ENCODE results near the gene TFF1.

The TFF1 gene

GRCh38 chr21:42414066-42414465, 47.7 kb upstream of the TFF1 start:
- no peak overlapping the region for H3K27ac ChIP-seq (ENCODE audit: low read length)

DNA sequence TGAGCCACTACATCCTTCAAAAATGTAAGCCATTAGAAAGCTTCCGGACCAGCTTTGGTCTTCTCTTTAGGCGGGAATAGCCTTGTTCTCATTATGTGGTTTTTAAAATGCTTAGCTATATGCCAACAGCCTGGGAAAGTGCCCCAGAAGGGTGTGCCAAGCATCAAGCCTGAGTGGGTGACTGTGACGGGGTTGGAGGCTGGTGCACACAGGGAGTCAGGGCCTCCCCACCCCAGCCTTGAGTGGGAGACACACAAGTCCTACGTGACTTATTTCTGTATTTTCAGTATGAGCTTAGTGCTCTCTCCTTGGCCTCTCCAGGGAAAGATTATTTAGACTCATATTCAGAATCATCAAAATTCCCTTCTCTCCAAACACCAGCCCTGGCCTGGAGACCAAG, 47.2 kb upstream of the TFF1 start:
- no peak overlapping the region for H3K27ac ChIP-seq (ENCODE audit: low read length)

More at GRCh38 chr21:42414066-42414465, 47.7 kb upstream of the TFF1 start:
- Histone ChIP-seq H3K4me3 (ENCODE audit: low read length) (no peak overlapping the region), H3F3A (ENCODE audit: insufficient read depth, low read length) (no peaks in the 10 kb centered on the region), H3K4me2 (ENCODE audit: low read depth, low read length) (no peak overlapping the region), H3K4me1 (ENCODE audit: low read length) (peaks cover 4% of the 10 kb centered on the region; the same call in 1 of the 2 replicates), H4K20me1 (ENCODE audit: insufficient read depth, low read length) (no peaks in the 10 kb centered on the region), H3K9ac (ENCODE audit: low read length) (no peak overlapping the region), H3K9me2 (replicated peaks; ENCODE audit: insufficient read depth, low read length) (no peaks in the 10 kb centered on the region), H3K79me2 (ENCODE audit: low read length) (no peaks in the 10 kb centered on the region), H2AFZ (ENCODE audit: low read length) (no peak overlapping the region), H3K36me3 (replicated peaks; ENCODE audit: insufficient read depth, low read length) (no peaks in the 10 kb centered on the region), H3K27me3 (replicated peaks; ENCODE audit: insufficient read depth, low read length) (peaks cover 94% of the 10 kb centered on the region), H3K9me3 (replicated peaks; ENCODE audit: insufficient read depth, low read length) (no peaks in the 10 kb centered on the region)
- TF ChIP-seq, protein P1, sequence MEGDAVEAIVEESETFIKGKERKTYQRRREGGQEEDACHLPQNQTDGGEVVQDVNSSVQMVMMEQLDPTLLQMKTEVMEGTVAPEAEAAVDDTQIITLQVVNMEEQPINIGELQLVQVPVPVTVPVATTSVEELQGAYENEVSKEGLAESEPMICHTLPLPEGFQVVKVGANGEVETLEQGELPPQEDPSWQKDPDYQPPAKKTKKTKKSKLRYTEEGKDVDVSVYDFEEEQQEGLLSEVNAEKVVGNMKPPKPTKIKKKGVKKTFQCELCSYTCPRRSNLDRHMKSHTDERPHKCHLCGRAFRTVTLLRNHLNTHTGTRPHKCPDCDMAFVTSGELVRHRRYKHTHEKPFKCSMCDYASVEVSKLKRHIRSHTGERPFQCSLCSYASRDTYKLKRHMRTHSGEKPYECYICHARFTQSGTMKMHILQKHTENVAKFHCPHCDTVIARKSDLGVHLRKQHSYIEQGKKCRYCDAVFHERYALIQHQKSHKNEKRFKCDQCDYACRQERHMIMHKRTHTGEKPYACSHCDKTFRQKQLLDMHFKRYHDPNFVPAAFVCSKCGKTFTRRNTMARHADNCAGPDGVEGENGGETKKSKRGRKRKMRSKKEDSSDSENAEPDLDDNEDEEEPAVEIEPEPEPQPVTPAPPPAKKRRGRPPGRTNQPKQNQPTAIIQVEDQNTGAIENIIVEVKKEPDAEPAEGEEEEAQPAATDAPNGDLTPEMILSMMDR (IDR thresholded peaks at IDR 0.05; ENCODE audit: low read length), result no peak
- TF ChIP-seq EZH2phosphoT487 (IDR thresholded peaks at IDR 0.05; ENCODE audit: low read length), result no peak
- no peak for TF ChIP-seq EZH2 (optimal IDR thresholded peaks at IDR 0.05; ENCODE audit: low read depth, low read length)
- no peak for DNase-seq

DNA sequence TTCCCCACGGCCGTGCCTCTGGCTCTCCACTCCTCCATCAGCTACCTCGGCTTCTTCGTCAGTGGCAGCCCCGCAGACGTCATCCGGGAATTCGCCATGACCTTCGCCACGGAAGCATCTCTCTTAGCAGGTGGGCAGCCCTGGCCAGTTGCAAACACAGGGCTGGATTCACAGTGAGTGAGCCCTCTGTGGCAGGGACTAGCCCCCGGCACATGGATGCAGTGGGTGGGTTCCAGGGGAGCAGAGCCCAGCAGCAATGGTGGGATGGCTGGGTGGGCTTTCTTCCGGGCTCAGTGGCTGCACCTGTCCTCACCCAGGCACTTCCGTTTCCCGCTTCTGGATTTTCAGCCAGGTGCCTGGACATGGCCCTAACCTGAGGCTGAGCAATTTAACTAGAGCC, 46.8 kb upstream of the TFF1 start:
- H3K36me3 ChIP-seq (replicated peaks; ENCODE audit: insufficient read depth, low read length), result no peaks in the 10 kb centered on the region

More for the DNA sequence above, 47.2 kb upstream of the TFF1 start:
- peaks cover 92% of the 10 kb centered on the region for H3K27me3 ChIP-seq (replicated peaks; ENCODE audit: insufficient read depth, low read length)
- H4K20me1 ChIP-seq (ENCODE audit: insufficient read depth, low read length), result no peaks in the 10 kb centered on the region
- H3F3A ChIP-seq (ENCODE audit: insufficient read depth, low read length), result no peaks in the 10 kb centered on the region
- no peak overlapping the region for H3K4me3 ChIP-seq (ENCODE audit: low read length)
- no peak overlapping the region for H2AFZ ChIP-seq (ENCODE audit: low read length)
- H3K9ac ChIP-seq (ENCODE audit: low read length), result no peak overlapping the region
- peaks cover 4% of the 10 kb centered on the region; the same call in 1 of the 2 replicates for H3K4me1 ChIP-seq (ENCODE audit: low read length)
- no peaks in the 10 kb centered on the region for H3K79me2 ChIP-seq (ENCODE audit: low read length)
- no peak for DNase-seq
- H3K4me2 ChIP-seq (ENCODE audit: low read depth, low read length), result no peak overlapping the region
- TF ChIP-seq EZH2phosphoT487 (IDR thresholded peaks at IDR 0.05; ENCODE audit: low read length) (no peak), EZH2 (optimal IDR thresholded peaks at IDR 0.05; ENCODE audit: low read depth, low read length) (no peak)
- TF ChIP-seq, protein P1 (IDR thresholded peaks at IDR 0.05; ENCODE audit: low read length), result no peak
- H3K9me3 ChIP-seq (replicated peaks; ENCODE audit: insufficient read depth, low read length), result no peaks in the 10 kb centered on the region
- H3K36me3 ChIP-seq (replicated peaks; ENCODE audit: insufficient read depth, low read length), result no peaks in the 10 kb centered on the region
- no peaks in the 10 kb centered on the region for H3K9me2 ChIP-seq (replicated peaks; ENCODE audit: insufficient read depth, low read length)

More for the DNA sequence above, 46.8 kb upstream of the TFF1 start:
- H3K79me2 ChIP-seq (ENCODE audit: low read length), result no peaks in the 10 kb centered on the region
- no peaks in the 10 kb centered on the region for H3K9me3 ChIP-seq (replicated peaks; ENCODE audit: insufficient read depth, low read length)
- peaks cover 4% of the 10 kb centered on the region; the same call in 1 of the 2 replicates for H3K4me1 ChIP-seq (ENCODE audit: low read length)
- no peaks in the 10 kb centered on the region for H3K9me2 ChIP-seq (replicated peaks; ENCODE audit: insufficient read depth, low read length)
- TF ChIP-seq EZH2phosphoT487 (IDR thresholded peaks at IDR 0.05; ENCODE audit: low read length) (no peak), EZH2 (optimal IDR thresholded peaks at IDR 0.05; ENCODE audit: low read depth, low read length) (no peak)
- TF ChIP-seq, protein P1 (IDR thresholded peaks at IDR 0.05; ENCODE audit: low read length), result no peak
- no peaks in the 10 kb centered on the region for H4K20me1 ChIP-seq (ENCODE audit: insufficient read depth, low read length)
- H3K4me2 ChIP-seq (ENCODE audit: low read depth, low read length), result no peak overlapping the region
- H3K27ac ChIP-seq (ENCODE audit: low read length), result no peak overlapping the region
- no peak for DNase-seq
- H3K9ac ChIP-seq (ENCODE audit: low read length), result no peak overlapping the region
- H3F3A ChIP-seq (ENCODE audit: insufficient read depth, low read length), result no peaks in the 10 kb centered on the region
- H3K27me3 ChIP-seq (replicated peaks; ENCODE audit: insufficient read depth, low read length), result peaks cover 92% of the 10 kb centered on the region
- no peak overlapping the region for H2AFZ ChIP-seq (ENCODE audit: low read length)
- no peak overlapping the region for H3K4me3 ChIP-seq (ENCODE audit: low read length)
